GM12878 (cell line): Measurements from ENCODE around the gene TARP.

Experiments used
- CTCF ChIP-seq, 3 experiments: IDR thresholded peaks in 2 of 3; conservative IDR thresholded peaks in 1 of 3; 2 replicates each; pipeline ENCODE4 v1.5.1; 2011; ENCODE audit warnings: low read depth in 3 of 3, low read length in 3 of 3, mild to moderate bottlenecking in 3 of 3, control low read depth in 2 of 3, moderate library complexity in 2 of 3, inconsistent platforms in 1 of 3, mixed read lengths in 1 of 3; ENCODE audit not compliant: control insufficient read depth in 2 of 3, insufficient read depth in 1 of 3; ENCODE audit errors: extremely low read depth in 1 of 3
- E2F4 ChIP-seq: IDR thresholded peaks from 2 replicates; pipeline ENCODE4 v1.6.1; 2012; ENCODE audit warnings: low read depth, low read length, improper control_type of control experiment
- EZH2 ChIP-seq: IDR thresholded peaks from 2 replicates; pipeline ENCODE4 v1.6.1; 2012; ENCODE audit warnings: low read depth, mild to moderate bottlenecking, control low read depth, inconsistent platforms, low read length, borderline replicate concordance; ENCODE audit not compliant: control insufficient read depth
- FOS ChIP-seq: IDR thresholded peaks from 3 replicates; pipeline ENCODE4 v1.6.1; 2011; ENCODE audit warnings: borderline replicate concordance; ENCODE audit not compliant: insufficient read length; ENCODE audit errors: extremely low read depth
- NFIC ChIP-seq: IDR thresholded peaks from 2 replicates; pipeline ENCODE4 v1.6.1; 2012; ENCODE audit warnings: low read depth, mild to moderate bottlenecking, inconsistent platforms, low read length, moderate library complexity
- NFXL1 ChIP-seq: fragments of 450-650 bp; IDR thresholded peaks from 2 replicates; pipeline ENCODE4 v1.6.1; 2017; ENCODE audit warnings: antibody characterized with exemption, mild to moderate bottlenecking, borderline replicate concordance
- NFYB ChIP-seq: IDR thresholded peaks from 2 replicates; pipeline ENCODE4 v1.6.1; 2011; ENCODE audit warnings: low read depth, mild to moderate bottlenecking, low read length, improper control_type of control experiment, moderate library complexity; ENCODE audit not compliant: insufficient read depth
- POLR2AphosphoS5 ChIP-seq: IDR thresholded peaks from 2 replicates; pipeline ENCODE4 v1.6.1; 2011; ENCODE audit warnings: mild to moderate bottlenecking, low read length, inconsistent platforms
- REST ChIP-seq: IDR thresholded peaks from 2 replicates; pipeline ENCODE4 v1.6.1; 2012; ENCODE audit warnings: mild to moderate bottlenecking, low read depth, low read length
- RFX5 ChIP-seq: IDR thresholded peaks from 2 replicates; pipeline ENCODE4 v1.6.1; 2011; ENCODE audit warnings: low read depth, low read length, improper control_type of control experiment
- SIN3A ChIP-seq: IDR thresholded peaks from 2 replicates; pipeline ENCODE4 v1.6.1; 2012; ENCODE audit warnings: low read depth, low read length, improper control_type of control experiment
- SMC3 ChIP-seq: IDR thresholded peaks from 2 replicates; pipeline ENCODE4 v1.6.1; 2011; ENCODE audit warnings: low read length, improper control_type of control experiment, borderline replicate concordance
- SPI1 ChIP-seq: IDR thresholded peaks from 2 replicates; pipeline ENCODE4 v1.6.1; 2011; ENCODE audit warnings: low read depth, mild to moderate bottlenecking, low read length, moderate library complexity, borderline replicate concordance; ENCODE audit not compliant: insufficient read depth
- ZBTB33 ChIP-seq: fragments of 450-650 bp; IDR thresholded peaks from 2 replicates; pipeline ENCODE4 v1.6.1; 2017; ENCODE audit warnings: mild to moderate bottlenecking

GRCh38 chr7:38232502-38233366, 40.7 kb downstream of the TARP start:
- TF ChIP-seq E2F4 (no peak), NFIC (0 out of 2 replicates have a peak, but pooled peaks have one; percentile 32), POLR2AphosphoS5 (no peak), RFX5 (no peak), CTCF (IDR thresholded peaks at IDR 0.05 in 2 of 3, conservative IDR thresholded peaks at IDR 0.05 in 1 of 3; ENCODE audit: control insufficient read depth in 2 of 3, extremely low read depth in 1 of 3, insufficient read depth in 1 of 3, low read depth in 3 of 3, low read length in 3 of 3) (peak in 1 of 3 experiments; percentile 17; a peak in 1 of 6 replicates), NFYB (no peak), REST (no peak), EZH2 (no peak), SMC3 (no peak), NFXL1 (no peak), SPI1 (peak; percentile 58), FOS (no peak), ZBTB33 (no peak), SIN3A (no peak)
